HepG2 (cell line): Measurements from ENCODE around the gene SLC9B2. TPM values are rescaled to one million over a fixed set of nuclear protein-coding genes. Genes with fewer than 3 reads are reported as not detected.

Experiments
- ATAC-seq: fragments of 200-7000 bp; cut with Tn5 transposase; 3 replicates; pipeline ENCODE4 v1.9.1; 2020; ENCODE audit warnings: mild to moderate bottlenecking, moderate library complexity
- BruUV-seq: library from RNA; stranded (reverse); fragments of 400-500 nt; replicated peaks from 2 replicates; lab custom pipeline; 2021; lab: Mats Ljungman, UMichigan
- CTCF ChIA-PET: fragments of 300-600 bp; formaldehyde crosslinking; extraction: SDS; loops from one replicate; lab custom pipeline; 2021; ENCODE audit warnings: low total read pairs, inconsistent platforms, low intra/inter-chr PET ratio; lab: Yijun Ruan, JAX
- POLR2A ChIA-PET: fragments of 350-600 bp; sonication (Branson Sonifier 250); formaldehyde crosslinking; loops from one replicate; lab custom pipeline; 2020; ENCODE audit warnings: antibody characterized with exemption, inconsistent platforms; lab: Yijun Ruan, JAX
- DNase-seq: peaks from one replicate; pipeline ENCODE4 v3.0.0-alpha.2; 2015; ENCODE audit warnings: low spot score
- FAIRE-seq: peaks from 3 replicates; lab custom pipeline; 2011; peaks lifted over from hg19 to GRCh38; lab: Jason Lieb, UNC
- H2AFZ ChIP-seq: one replicate; pipeline ENCODE4 v1.6.1; 2011; ENCODE audit warnings: low read length, inconsistent platforms
- H3K27ac ChIP-seq: fragments of 300-600 bp; 3 replicates; pipeline ENCODE4 v1.8.0; 2011; ENCODE audit warnings: mixed run types, mild to moderate bottlenecking, mixed read lengths, low read length, inconsistent platforms; ENCODE audit not compliant: insufficient read depth; ENCODE audit errors: extremely low read length
- H3K27me3 ChIP-seq, 2 experiments: fragments of 200-600 bp in 1 of 2; 2 replicates in 1 of 2; 3 replicates in 1 of 2; pipeline versions ENCODE4 v1.6.0 to v1.8.0; 2011; ENCODE audit warnings: low read length in 2 of 2, mild to moderate bottlenecking in 2 of 2, moderate library complexity in 2 of 2, inconsistent platforms in 1 of 2; ENCODE audit not compliant: insufficient read depth in 2 of 2, control insufficient read depth in 1 of 2
- H3K36me3 ChIP-seq, 2 experiments: fragments of 200-600 bp in 1 of 2; replicated peaks in 1 of 2; 2 replicates in 1 of 2; 3 replicates in 1 of 2; pipeline versions ENCODE4 v1.5.1 to v1.8.0; 2011; ENCODE audit warnings: low read length in 2 of 2, inconsistent platforms in 1 of 2; ENCODE audit not compliant: insufficient read depth in 2 of 2, control insufficient read depth in 1 of 2
- H3K4me1 ChIP-seq: 2 replicates; pipeline ENCODE4 v1.5.1; 2012; ENCODE audit warnings: low read length, inconsistent platforms; ENCODE audit not compliant: insufficient read depth
- H3K4me2 ChIP-seq: 2 replicates; pipeline ENCODE4 v1.6.0; 2011; ENCODE audit warnings: low read depth, low read length, inconsistent platforms
- H3K4me3 ChIP-seq, 3 experiments: fragments of 200-600 bp in 1 of 3; sonication (generic), shearing (Covaris generic) in 1 of 3; replicated peaks in 1 of 3; 2 replicates each; pipeline ENCODE4 v1.5.1; 2011 to 2016; ENCODE audit warnings: low read length in 3 of 3, inconsistent platforms in 2 of 3, low read depth in 2 of 3, mild to moderate bottlenecking in 2 of 3, control low read depth in 1 of 3, mixed read lengths in 1 of 3; ENCODE audit not compliant: insufficient read depth in 1 of 3
- H3K79me2 ChIP-seq: one replicate; pipeline ENCODE4 v1.6.1; 2011; ENCODE audit warnings: low read length, inconsistent platforms; ENCODE audit not compliant: insufficient read depth
- H3K9ac ChIP-seq: 2 replicates; pipeline ENCODE4 v1.6.0; 2011; ENCODE audit warnings: mild to moderate bottlenecking, low read depth, low read length, inconsistent platforms; ENCODE audit not compliant: insufficient read depth
- H3K9me3 ChIP-seq: 2 replicates; pipeline ENCODE4 v1.5.1; 2012; ENCODE audit warnings: mild to moderate bottlenecking, low read length
- H4K20me1 ChIP-seq: 2 replicates; pipeline ENCODE4 v1.6.0; 2011; ENCODE audit warnings: inconsistent platforms, mild to moderate bottlenecking, low read length, moderate library complexity; ENCODE audit not compliant: insufficient read depth
- ARHGAP35 ChIP-seq: sonication (generic); formaldehyde crosslinking; IDR thresholded peaks from 2 replicates; pipeline ENCODE4 v1.9.0; 2022; ENCODE audit warnings: mild to moderate bottlenecking, inconsistent platforms, moderate library complexity, missing genetic modification reagents, borderline replicate concordance
- CENPX ChIP-seq: sonication (generic); formaldehyde crosslinking; IDR thresholded peaks from 2 replicates; pipeline ENCODE4 v1.9.0; 2021; ENCODE audit warnings: mild to moderate bottlenecking, missing genetic modification reagents, moderate library complexity
- FOXJ3 ChIP-seq: sonication (generic); formaldehyde crosslinking; IDR thresholded peaks from 2 replicates; pipeline ENCODE4 v1.4.0; 2020; ENCODE audit warnings: missing genetic modification reagents, mild to moderate bottlenecking, borderline replicate concordance
- MIXL1 ChIP-seq: IDR thresholded peaks from 2 replicates; pipeline ENCODE4 v1.6.1; 2016
- NCOA5 ChIP-seq: sonication (generic); formaldehyde crosslinking; IDR thresholded peaks from 2 replicates; pipeline ENCODE4 v1.4.0; 2020; ENCODE audit warnings: missing genetic modification reagents
- NFE2 ChIP-seq: sonication (generic); formaldehyde crosslinking; IDR thresholded peaks from 2 replicates; pipeline ENCODE4 v1.4.0; 2020; ENCODE audit warnings: missing genetic modification reagents
- ZC3H13 ChIP-seq: sonication (generic); formaldehyde crosslinking; IDR thresholded peaks from 2 replicates; pipeline ENCODE4 v1.8.1; 2023; ENCODE audit warnings: mild to moderate bottlenecking, missing genetic modification reagents, moderate library complexity
- ZEB1 ChIP-seq: IDR thresholded peaks from 2 replicates; pipeline ENCODE4 v1.6.1; 2012; ENCODE audit warnings: mild to moderate bottlenecking, low read depth, inconsistent platforms; ENCODE audit not compliant: insufficient replicate concordance
- ZNF121 ChIP-seq: sonication (generic); formaldehyde crosslinking; IDR thresholded peaks from 2 replicates; pipeline ENCODE4 v1.5.0; 2020; ENCODE audit warnings: mild to moderate bottlenecking, missing genetic modification reagents
- ZNF180 ChIP-seq: sonication (generic); formaldehyde crosslinking; IDR thresholded peaks from 2 replicates; pipeline ENCODE4 v1.4.0; 2020; ENCODE audit warnings: low read depth, missing genetic modification reagents, borderline replicate concordance
- ZNF260 ChIP-seq: sonication (generic); formaldehyde crosslinking; IDR thresholded peaks from 2 replicates; pipeline ENCODE4 v1.4.0; 2020; ENCODE audit warnings: missing genetic modification reagents, low read depth, mild to moderate bottlenecking, borderline replicate concordance
- ZNF33A ChIP-seq: sonication (generic); formaldehyde crosslinking; IDR thresholded peaks from 2 replicates; pipeline ENCODE4 v1.5.1; 2020; ENCODE audit warnings: missing genetic modification reagents, mild to moderate bottlenecking, moderate library complexity, borderline replicate concordance
- ZNF484 ChIP-seq: sonication (generic); formaldehyde crosslinking; IDR thresholded peaks from 2 replicates; pipeline ENCODE4 v1.5.1; 2020; ENCODE audit warnings: mild to moderate bottlenecking, low read depth, missing genetic modification reagents, borderline replicate concordance
- WGBS: methylation state at CpG from one replicate; pipeline ENCODE4 v1.1.6; 2017; ENCODE audit warnings: low lambda C conversion rate; 5-methylcytosine and 5-hydroxymethylcytosine counted together
- in situ Hi-C: cut with HindIII; loops from 2 replicates; pipeline ENCODE4 v1.10.0; 2017; ENCODE audit warnings: low pct_unique_long_range_greater_than_20kb; ENCODE audit not compliant: extremely low pct_ligation_motif_present
- intact Hi-C: fragments of 100-400 bp; cut with micrococcal nuclease; formaldehyde crosslinking; loops from one replicate; pipeline ENCODE4 v1.10.0; 2022; ENCODE audit not compliant: unreplicated experiment
- polyA plus RNA-seq, 8 experiments: library from polyadenylated mRNA; depleted of rRNA in 3 of 8; stranded (reverse) in 7 of 8; unstranded in 1 of 8; fragments of >200 nt; fragmentation: Illumina TruSeq in 4 of 8; extraction: Trizol in 4 of 8; gene quantifications; 2 replicates each; pipeline versions ENCODE4 v1.2.1 to v1.2.3, GENCODE V29; 2011 to 2016; ENCODE audit warnings: low read depth in 4 of 8, missing spikeins in 1 of 8, mixed read lengths in 1 of 8; ENCODE audit not compliant: insufficient read depth in 1 of 8
- total RNA-seq, 5 experiments: library from RNA; depleted of rRNA; stranded (reverse); fragments of >200 nt; fragmentation: Illumina TruSeq; extraction: Trizol; gene quantifications; 2 replicates each; pipeline ENCODE4 v1.2.3, GENCODE V29; 2016; ENCODE audit warnings: low read depth in 1 of 5

The SLC9B2 gene
- total and polyA plus RNA-seq, 2 of the 13 experiments (the other 11 are each of a cell fraction or from before 2014, with no cell fraction given), result 23.5 to 38.5 TPM

- no TSS peak for BruUV-seq
- Histone ChIP-seq H3K4me2 (no peak overlapping the region), H3K27me3 (no peaks in the 10 kb centered on the region), H3K36me3 (peaks cover 3 to 22% of the 10 kb centered on the region in 2 experiments; a peak in 3 of 5 replicates), H4K20me1 (no peaks in the 10 kb centered on the region), H3K27ac (no peak overlapping the region), H3K79me2 (no peaks in the 10 kb centered on the region), H2AFZ (no peak overlapping the region), H3K4me3 (no peak overlapping the region), H3K9me3 (no peaks in the 10 kb centered on the region), H3K9ac (no peak overlapping the region), H3K4me1 (no peaks in the 10 kb centered on the region)
- ATAC-seq (no peak), FAIRE-seq (no peak), DNase-seq (no peak)
- ChIA-PET CTCF (no interaction called here), POLR2A (no interaction called here)
- in situ Hi-C loops (no loop called here), intact Hi-C loops (no loop called here)
- no peak for TF ChIP-seq NCOA5 (CRISPR knock-in tag)
- TF ChIP-seq ZNF121 (CRISPR knock-in tag), result no peak
- no peak for TF ChIP-seq FOXJ3 (CRISPR knock-in tag)
- WGBS, result 100% methylated on average over 3 of the region's 3 CpGs
Observed at GRCh38 chr4:103030791-103031190, 45.8 kb downstream of the SLC9B2 start.

- Histone ChIP-seq H4K20me1 (no peaks in the 10 kb centered on the region), H3K9ac (no peak overlapping the region), H3K27me3 (no peaks in the 10 kb centered on the region)
- no peak for DNase-seq
- WGBS, result 88% methylated on average over 1 of the region's 1 CpG
- no peak for TF ChIP-seq MIXL1 (CRISPR knock-in tag)
- no peak for TF ChIP-seq NFE2
- no peak for TF ChIP-seq ARHGAP35
- no peak for TF ChIP-seq ZNF484 (CRISPR knock-in tag)
- TF ChIP-seq ZNF33A (CRISPR knock-in tag), result no peak
- TF ChIP-seq CENPX (CRISPR knock-in tag), result no peak
- no peak for TF ChIP-seq ZC3H13 (CRISPR knock-in tag)
- TF ChIP-seq ZNF180 (CRISPR knock-in tag), result no peak
- TF ChIP-seq ZEB1, result no peak
- TF ChIP-seq ZNF260 (CRISPR knock-in tag), result no peak
- TF ChIP-seq, all 625 proteins: peak for 0
- no peaks in the 10 kb centered on the region for H3K9me3 ChIP-seq
- FAIRE-seq (no peak), ATAC-seq (no peak)
- ChIA-PET CTCF (no interaction called here), POLR2A (no interaction called here)
- no peak overlapping the region for H2AFZ ChIP-seq
- in situ Hi-C loops (no loop called here), intact Hi-C loops (no loop called here)
- H3K27ac ChIP-seq, result no peak overlapping the region
- no peaks in the 10 kb centered on the region for H3K79me2 ChIP-seq
- H3K36me3 ChIP-seq, result peaks cover 3 to 29% of the 10 kb centered on the region in 2 experiments; a peak in 3 of 5 replicates
- H3K4me1 ChIP-seq, result no peaks in the 10 kb centered on the region
- no peak overlapping the region for H3K4me2 ChIP-seq
- no peak overlapping the region for H3K4me3 ChIP-seq
- no TSS peak for BruUV-seq
Observed at GRCh38 chr4:103029300-103029699, 47.3 kb downstream of the SLC9B2 start.
